ENCODE results near the gene OR7G3.

OR7G3 gene

GRCh38 chr19:9150650-9151049 lies 23.9 kb upstream of the OR7G3 start:
- H3K27ac ChIP-seq (ENCODE audit: low read depth, low read length), result no peak overlapping the region
- H3K27me3 ChIP-seq (ENCODE audit: control insufficient read depth in 1 of 2, insufficient read depth in 2 of 2, low read length in 2 of 2), result no peaks in the 10 kb centered on the region
- no peak overlapping the region for H3K4me3 ChIP-seq (ENCODE audit: low read depth in 1 of 2, low read length in 2 of 2)
- peaks cover 15 to 45% of the 10 kb centered on the region in 2 donors for H3K36me3 ChIP-seq (ENCODE audit: control insufficient read depth in 1 of 2, insufficient read depth in 2 of 2, low read length in 2 of 2)
- H3K9ac ChIP-seq (ENCODE audit: low read depth in 1 of 2, low read length in 2 of 2), result no peak overlapping the region
- H3K9me3 ChIP-seq (ENCODE audit: control insufficient read depth in 1 of 2, low read length in 2 of 2), result peaks cover 23 to 42% of the 10 kb centered on the region in 2 donors
- H3K4me1 ChIP-seq (ENCODE audit: control insufficient read depth in 1 of 2, insufficient read depth in 2 of 2, low read length in 2 of 2), result no peaks in the 10 kb centered on the region

- H3K9ac ChIP-seq (ENCODE audit: low read depth in 1 of 2, low read length in 2 of 2), result no peak overlapping the region
- peaks cover 25 to 43% of the 10 kb centered on the region in 2 donors for H3K9me3 ChIP-seq (ENCODE audit: control insufficient read depth in 1 of 2, low read length in 2 of 2)
- no peaks in the 10 kb centered on the region for H3K27me3 ChIP-seq (ENCODE audit: control insufficient read depth in 1 of 2, insufficient read depth in 2 of 2, low read length in 2 of 2)
- H3K4me3 ChIP-seq (ENCODE audit: low read depth in 1 of 2, low read length in 2 of 2), result no peak overlapping the region
- no peak overlapping the region for H3K27ac ChIP-seq (ENCODE audit: low read depth, low read length)
- peaks cover 8 to 43% of the 10 kb centered on the region in 2 donors for H3K36me3 ChIP-seq (ENCODE audit: control insufficient read depth in 1 of 2, insufficient read depth in 2 of 2, low read length in 2 of 2)
- H3K4me1 ChIP-seq (ENCODE audit: control insufficient read depth in 1 of 2, insufficient read depth in 2 of 2, low read length in 2 of 2), result no peaks in the 10 kb centered on the region
These were observed 23.2 kb upstream of the OR7G3 start for GRCh38 chr19:9149997-9150396.

GRCh38 chr19:9148697-9149096 lies 21.9 kb upstream of the OR7G3 start:
- no peak overlapping the region for H3K4me3 ChIP-seq (ENCODE audit: low read depth in 1 of 2, low read length in 2 of 2)
- H3K27me3 ChIP-seq (ENCODE audit: control insufficient read depth in 1 of 2, insufficient read depth in 2 of 2, low read length in 2 of 2), result no peaks in the 10 kb centered on the region

GRCh38 chr19:9146882-9147281 lies 20.1 kb upstream of the OR7G3 start:
- Histone ChIP-seq H3K36me3 (ENCODE audit: control insufficient read depth in 1 of 2, insufficient read depth in 2 of 2, low read length in 2 of 2) (peaks cover 5 to 26% of the 10 kb centered on the region in 2 donors), H3K27ac (ENCODE audit: low read depth, low read length) (no peak overlapping the region), H3K9me3 (ENCODE audit: control insufficient read depth in 1 of 2, low read length in 2 of 2) (peaks cover 19 to 30% of the 10 kb centered on the region in 2 donors), H3K9ac (ENCODE audit: low read depth in 1 of 2, low read length in 2 of 2) (no peak overlapping the region), H3K4me1 (ENCODE audit: control insufficient read depth in 1 of 2, insufficient read depth in 2 of 2, low read length in 2 of 2) (no peaks in the 10 kb centered on the region), H3K4me3 (ENCODE audit: low read depth in 1 of 2, low read length in 2 of 2) (peak overlapping the region in 1 of 2 donors; percentile 21), H3K27me3 (ENCODE audit: control insufficient read depth in 1 of 2, insufficient read depth in 2 of 2, low read length in 2 of 2) (no peaks in the 10 kb centered on the region)

More at GRCh38 chr19:9148697-9149096, 21.9 kb upstream of the OR7G3 start:
- Histone ChIP-seq H3K36me3 (ENCODE audit: control insufficient read depth in 1 of 2, insufficient read depth in 2 of 2, low read length in 2 of 2) (peaks cover 8 to 43% of the 10 kb centered on the region in 2 donors), H3K9ac (ENCODE audit: low read depth in 1 of 2, low read length in 2 of 2) (no peak overlapping the region), H3K27ac (ENCODE audit: low read depth, low read length) (no peak overlapping the region), H3K9me3 (ENCODE audit: control insufficient read depth in 1 of 2, low read length in 2 of 2) (peaks cover 26 to 42% of the 10 kb centered on the region in 2 donors), H3K4me1 (ENCODE audit: control insufficient read depth in 1 of 2, insufficient read depth in 2 of 2, low read length in 2 of 2) (no peaks in the 10 kb centered on the region)

GRCh38 chr19:9144920-9145319 lies 18.2 kb upstream of the OR7G3 start:
- Histone ChIP-seq H3K4me1 (ENCODE audit: control insufficient read depth in 1 of 2, insufficient read depth in 2 of 2, low read length in 2 of 2) (peaks cover 6 to 7% of the 10 kb centered on the region in 2 donors), H3K9ac (ENCODE audit: low read depth in 1 of 2, low read length in 2 of 2) (no peak overlapping the region), H3K36me3 (ENCODE audit: control insufficient read depth in 1 of 2, insufficient read depth in 2 of 2, low read length in 2 of 2) (peaks cover 5 to 28% of the 10 kb centered on the region in 2 donors), H3K9me3 (ENCODE audit: control insufficient read depth in 1 of 2, low read length in 2 of 2) (peaks cover 19 to 20% of the 10 kb centered on the region in 2 donors), H3K27ac (ENCODE audit: low read depth, low read length) (no peak overlapping the region), H3K27me3 (ENCODE audit: control insufficient read depth in 1 of 2, insufficient read depth in 2 of 2, low read length in 2 of 2) (no peaks in the 10 kb centered on the region), H3K4me3 (ENCODE audit: low read depth in 1 of 2, low read length in 2 of 2) (no peak overlapping the region)

- Histone ChIP-seq H3K4me3 (ENCODE audit: low read depth in 1 of 2, low read length in 2 of 2) (peak within 1 kb of the TSS; percentile 98), H3K27ac (ENCODE audit: low read depth, low read length) (peak within 1 kb of the TSS; percentile 55), H3K27me3 (ENCODE audit: control insufficient read depth in 1 of 2, insufficient read depth in 2 of 2, low read length in 2 of 2) (no peaks in the 10 kb centered on the region), H3K9ac (ENCODE audit: low read depth in 1 of 2, low read length in 2 of 2) (peak within 1 kb of the TSS; percentile 89 to 95), H3K9me3 (ENCODE audit: control insufficient read depth in 1 of 2, low read length in 2 of 2) (peaks cover 9 to 11% of the 10 kb centered on the region in 2 donors), H3K36me3 (ENCODE audit: control insufficient read depth in 1 of 2, insufficient read depth in 2 of 2, low read length in 2 of 2) (peaks cover 0 to 8% of the 10 kb centered on the region in 2 donors), H3K4me1 (ENCODE audit: control insufficient read depth in 1 of 2, insufficient read depth in 2 of 2, low read length in 2 of 2) (peaks cover 7 to 10% of the 10 kb centered on the region in 2 donors)
These were observed 13.6 kb upstream of the OR7G3 start, which contains the start of gene ZNF317 for GRCh38 chr19:9140159-9140874. Gene ZNF317, plus strand, starts transcription at chr19:9140397. Its CDS starts 15,620 bp downstream, at chr19:9156017.

- H3K9ac ChIP-seq (ENCODE audit: low read depth in 1 of 2, low read length in 2 of 2), result peak overlapping the region; percentile 89 to 95
- no peak overlapping the region for H3K27ac ChIP-seq (ENCODE audit: low read depth, low read length)
- peaks cover 3 to 5% of the 10 kb centered on the region in 2 donors for H3K9me3 ChIP-seq (ENCODE audit: control insufficient read depth in 1 of 2, low read length in 2 of 2)
- no peaks in the 10 kb centered on the region for H3K27me3 ChIP-seq (ENCODE audit: control insufficient read depth in 1 of 2, insufficient read depth in 2 of 2, low read length in 2 of 2)
- peaks cover 7 to 10% of the 10 kb centered on the region in 2 donors for H3K4me1 ChIP-seq (ENCODE audit: control insufficient read depth in 1 of 2, insufficient read depth in 2 of 2, low read length in 2 of 2)
- H3K36me3 ChIP-seq (ENCODE audit: control insufficient read depth in 1 of 2, insufficient read depth in 2 of 2, low read length in 2 of 2), result peaks cover 0 to 3% of the 10 kb centered on the region in 2 donors
- H3K4me3 ChIP-seq (ENCODE audit: low read depth in 1 of 2, low read length in 2 of 2), result peak overlapping the region; percentile 98
These were observed 12.9 kb upstream of the OR7G3 start for GRCh38 chr19:9139609-9140158.

- Histone ChIP-seq H3K9me3 (ENCODE audit: control insufficient read depth in 1 of 2, low read length in 2 of 2) (no peaks in the 10 kb centered on the region), H3K27me3 (ENCODE audit: control insufficient read depth in 1 of 2, insufficient read depth in 2 of 2, low read length in 2 of 2) (no peaks in the 10 kb centered on the region), H3K4me3 (ENCODE audit: low read depth in 1 of 2, low read length in 2 of 2) (no peak overlapping the region), H3K27ac (ENCODE audit: low read depth, low read length) (no peak overlapping the region), H3K9ac (ENCODE audit: low read depth in 1 of 2, low read length in 2 of 2) (no peak overlapping the region), H3K4me1 (ENCODE audit: control insufficient read depth in 1 of 2, insufficient read depth in 2 of 2, low read length in 2 of 2) (no peaks in the 10 kb centered on the region), H3K36me3 (ENCODE audit: control insufficient read depth in 1 of 2, insufficient read depth in 2 of 2, low read length in 2 of 2) (no peaks in the 10 kb centered on the region)
These were observed 5.7 kb upstream of the OR7G3 start for GRCh38 chr19:9132422-9132821.

GRCh38 chr19:9130965-9131364 lies 4.2 kb upstream of the OR7G3 start:
- Histone ChIP-seq H3K9me3 (ENCODE audit: control insufficient read depth in 1 of 2, low read length in 2 of 2) (no peaks in the 10 kb centered on the region), H3K27ac (ENCODE audit: low read depth, low read length) (no peak overlapping the region), H3K36me3 (ENCODE audit: control insufficient read depth in 1 of 2, insufficient read depth in 2 of 2, low read length in 2 of 2) (no peaks in the 10 kb centered on the region), H3K4me3 (ENCODE audit: low read depth in 1 of 2, low read length in 2 of 2) (no peak overlapping the region), H3K9ac (ENCODE audit: low read depth in 1 of 2, low read length in 2 of 2) (no peak overlapping the region), H3K27me3 (ENCODE audit: control insufficient read depth in 1 of 2, insufficient read depth in 2 of 2, low read length in 2 of 2) (no peaks in the 10 kb centered on the region), H3K4me1 (ENCODE audit: control insufficient read depth in 1 of 2, insufficient read depth in 2 of 2, low read length in 2 of 2) (no peaks in the 10 kb centered on the region)

GRCh38 chr19:9128171-9128570 lies 1.4 kb upstream of the OR7G3 start:
- no peak overlapping the region for H3K27ac ChIP-seq (ENCODE audit: low read depth, low read length)
- H3K9me3 ChIP-seq (ENCODE audit: control insufficient read depth in 1 of 2, low read length in 2 of 2), result no peaks in the 10 kb centered on the region
- no peak overlapping the region for H3K4me3 ChIP-seq (ENCODE audit: low read depth in 1 of 2, low read length in 2 of 2)
- H3K36me3 ChIP-seq (ENCODE audit: control insufficient read depth in 1 of 2, insufficient read depth in 2 of 2, low read length in 2 of 2), result no peaks in the 10 kb centered on the region
- H3K4me1 ChIP-seq (ENCODE audit: control insufficient read depth in 1 of 2, insufficient read depth in 2 of 2, low read length in 2 of 2), result no peaks in the 10 kb centered on the region
- H3K27me3 ChIP-seq (ENCODE audit: control insufficient read depth in 1 of 2, insufficient read depth in 2 of 2, low read length in 2 of 2), result no peaks in the 10 kb centered on the region
- no peak overlapping the region for H3K9ac ChIP-seq (ENCODE audit: low read depth in 1 of 2, low read length in 2 of 2)

Measured in duodenal mucosa (tissue), 2 donors.